GM12878 (cell line): ENCODE data around the gene SORCS2. TPM values are rescaled to one million over a fixed set of nuclear protein-coding genes. Genes with fewer than 3 reads are reported as not detected.

ENCODE experiments used
- ATAC-seq: fragments of 200-7000 bp; cut with Tn5 transposase; 3 replicates; pipeline ENCODE4 v1.9.1; 2020; ENCODE audit warnings: mild to moderate bottlenecking, moderate library complexity
- BruUV-seq: library from RNA; stranded (reverse); fragments of 400-500 nt; replicated peaks from 2 replicates; lab custom pipeline; 2021; lab: Mats Ljungman, UMichigan
- CTCF ChIA-PET: fragments of 300-600 bp; sonication (Branson Sonifier 250); formaldehyde crosslinking; extraction: SDS; loops from one replicate; lab custom pipeline; 2021; ENCODE audit warnings: inconsistent platforms; lab: Yijun Ruan, JAX
- POLR2A ChIA-PET: fragments of 350-600 bp; formaldehyde crosslinking; extraction: SDS; loops from one replicate; lab custom pipeline; 2021; ENCODE audit warnings: inconsistent platforms; lab: Charles Lee
- RAD21 ChIA-PET: fragments of 300-600 bp; sonication (Branson Sonifier 250); formaldehyde crosslinking; loops from one replicate; lab custom pipeline; 2023; ENCODE audit warnings: antibody characterized with exemption; ENCODE audit not compliant: unreplicated experiment; lab: Charles Lee
- SMC1A ChIA-PET: fragments of 300-600 bp; sonication (Branson Sonifier 250); formaldehyde crosslinking; loops from one replicate; lab custom pipeline; 2023; ENCODE audit not compliant: unreplicated experiment, uncharacterized antibody; lab: Charles Lee
- DNase-seq: peaks from one replicate; pipeline ENCODE4 v3.0.0-alpha.2; 2011; ENCODE audit warnings: low read depth, low spot score
- FAIRE-seq: peaks from 3 replicates; lab custom pipeline; 2011; peaks lifted over from hg19 to GRCh38; lab: Jason Lieb, UNC
- H2AFZ ChIP-seq: 2 replicates; pipeline ENCODE4 v1.6.0; 2011; ENCODE audit warnings: low read depth, low read length, control low read depth; ENCODE audit not compliant: control insufficient read depth
- H3K27ac ChIP-seq: 2 replicates; pipeline ENCODE4 v1.5.1; 2011; ENCODE audit warnings: control low read depth; ENCODE audit not compliant: control insufficient read depth, insufficient read depth
- H3K27me3 ChIP-seq, 2 experiments: replicated peaks in 1 of 2; 2 replicates each; pipeline versions ENCODE4 v1.6.0 to v1.6.1; 2011; ENCODE audit warnings: low read length in 1 of 2; ENCODE audit not compliant: control insufficient read depth in 2 of 2, insufficient read depth in 2 of 2
- H3K36me3 ChIP-seq, 2 experiments: 2 replicates each; pipeline ENCODE4 v1.5.1; 2011; ENCODE audit warnings: low read length in 1 of 2; ENCODE audit not compliant: control insufficient read depth in 2 of 2, insufficient read depth in 2 of 2
- H3K4me1 ChIP-seq: 2 replicates; pipeline ENCODE4 v1.6.1; 2011; ENCODE audit warnings: mild to moderate bottlenecking, low read length, moderate library complexity, mixed read lengths; ENCODE audit not compliant: control insufficient read depth, insufficient read depth
- H3K4me2 ChIP-seq: 2 replicates; pipeline ENCODE4 v1.6.0; 2011; ENCODE audit warnings: control low read depth; ENCODE audit not compliant: control insufficient read depth, insufficient read depth
- H3K4me3 ChIP-seq: fragments of 200-600 bp; sonication (generic); 2 replicates; pipeline ENCODE4 v1.5.1; 2016
- H3K79me2 ChIP-seq: 2 replicates; pipeline ENCODE4 v1.6.0; 2011; ENCODE audit warnings: low read length; ENCODE audit not compliant: control insufficient read depth, insufficient read depth
- H3K9ac ChIP-seq: 2 replicates; pipeline ENCODE4 v1.8.0; 2011; ENCODE audit warnings: low read length, control low read depth, mixed read lengths; ENCODE audit not compliant: control insufficient read depth, insufficient read depth
- H3K9me3 ChIP-seq: replicated peaks from 3 replicates; pipeline ENCODE4 v1.5.1; 2011; ENCODE audit warnings: mild to moderate bottlenecking, low read length; ENCODE audit not compliant: control insufficient read depth, insufficient read depth
- H4K20me1 ChIP-seq: 2 replicates; pipeline ENCODE4 v1.6.0; 2011; ENCODE audit not compliant: control insufficient read depth, insufficient read depth
- CREB1 ChIP-seq: IDR thresholded peaks from 2 replicates; pipeline ENCODE4 v1.6.1; 2012; ENCODE audit warnings: low read depth, mild to moderate bottlenecking, inconsistent platforms
- DPF2 ChIP-seq: fragments of 450-650 bp; IDR thresholded peaks from 2 replicates; pipeline ENCODE4 v1.6.1; 2017; ENCODE audit warnings: mild to moderate bottlenecking
- EP300 ChIP-seq, 2 experiments: fragments of 150-350 bp in 1 of 2; IDR thresholded peaks; 2 replicates each; pipeline ENCODE4 v1.6.1; 2011 to 2012; ENCODE audit warnings: low read depth in 2 of 2, low read length in 2 of 2, borderline replicate concordance in 1 of 2, improper control_type of control experiment in 1 of 2, inconsistent platforms in 1 of 2; ENCODE audit not compliant: control insufficient read depth in 1 of 2
- MYC ChIP-seq: IDR thresholded peaks from 2 replicates; pipeline ENCODE4 v1.6.1; 2011; ENCODE audit warnings: mild to moderate bottlenecking, low read length, moderate library complexity, inconsistent platforms; ENCODE audit not compliant: insufficient read depth, insufficient replicate concordance, insufficient read length, severe bottlenecking
- SUPT20H ChIP-seq: IDR thresholded peaks from 2 replicates; pipeline ENCODE4 v1.6.1; 2011; ENCODE audit warnings: low read depth, mild to moderate bottlenecking, low read length, moderate library complexity, borderline replicate concordance; ENCODE audit not compliant: control insufficient read depth
- ZNF24 ChIP-seq: fragments of 450-650 bp; IDR thresholded peaks from 2 replicates; pipeline ENCODE4 v1.6.1; 2017; ENCODE audit warnings: antibody characterized with exemption, mild to moderate bottlenecking
- WGBS: methylation state at CpG from one replicate; pipeline ENCODE4 v1.1.6; 2016; ENCODE audit warnings: low lambda C conversion rate; ENCODE audit not compliant: insufficient replicate concordance, insufficient coverage; ENCODE audit errors: missing lambda C conversion rate; 5-methylcytosine and 5-hydroxymethylcytosine counted together
- in situ Hi-C: fragments of 300-500 bp; cut with MboI; formaldehyde crosslinking; loops from 9 replicates; pipeline ENCODE4 v1.14.3; 2018; ENCODE audit warnings: mixed read lengths
- intact Hi-C: fragments of 100-400 bp; cut with micrococcal nuclease; formaldehyde crosslinking; loops from one replicate; pipeline ENCODE4 v1.14.2; 2022; ENCODE audit not compliant: unreplicated experiment
- polyA plus RNA-seq, 11 experiments: library from polyadenylated mRNA; depleted of rRNA in 4 of 11; unstranded in 6 of 11; stranded (reverse) in 5 of 11; fragments of >200 nt; fragmentation: Nextera tagmentation in 4 of 11; fragmentation: Illumina TruSeq in 1 of 11; extraction: Ambion mirVana in 4 of 11; extraction: Trizol in 1 of 11; gene quantifications; 1 replicate in 1 of 11; 2 replicates in 10 of 11; pipeline versions ENCODE4 v1.2.1 to v1.2.3, GENCODE V29; 2011 to 2016; ENCODE audit warnings: inconsistent platforms in 2 of 11, missing spikeins in 2 of 11, low read depth in 1 of 11
- total RNA-seq, 4 experiments: library from RNA; depleted of rRNA in 3 of 4; stranded (reverse); fragments of >200 nt in 3 of 4; fragmentation: Illumina TruSeq in 1 of 4; extraction: Trizol in 1 of 4; gene quantifications; 2 replicates each; pipeline versions ENCODE4 v1.2.1 to v1.2.3, GENCODE V29; 2013 to 2021

Gene SORCS2
- total and polyA plus RNA-seq, 10 of the 15 experiments (the other 5 are each of a cell fraction or from before 2014, with no cell fraction given): 0.01 to 0.15 (median 0.05) TPM; not detected in 5

DNA sequence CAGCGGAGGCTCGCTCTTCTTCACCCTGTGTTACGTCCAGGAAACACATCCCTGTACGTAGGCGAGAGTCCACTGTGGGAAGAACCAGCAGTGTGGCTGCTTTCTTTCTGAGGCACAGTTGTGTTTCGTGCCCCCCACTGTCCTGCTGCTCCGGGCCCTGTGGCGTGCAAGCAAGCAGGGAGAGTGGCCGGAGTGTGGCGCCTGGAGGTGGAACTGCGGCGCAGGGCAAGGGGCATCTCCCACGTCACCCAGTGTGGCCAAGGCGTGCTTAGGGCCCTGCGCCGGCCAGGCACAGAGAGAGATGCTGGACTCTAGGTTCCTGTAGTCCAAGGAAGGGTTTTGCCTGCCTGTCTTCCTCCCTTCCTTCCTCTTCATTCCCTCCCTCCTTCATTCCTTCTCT, 255.7 kb downstream of the SORCS2 start (continued):
- no peak for TF ChIP-seq SUPT20H
- no peak for TF ChIP-seq EP300 (IDR thresholded peaks at IDR 0.05; ENCODE audit: borderline replicate concordance in 1 of 2, control insufficient read depth in 1 of 2, low read depth in 2 of 2, low read length in 2 of 2)
- no peak for TF ChIP-seq MYC

DNA sequence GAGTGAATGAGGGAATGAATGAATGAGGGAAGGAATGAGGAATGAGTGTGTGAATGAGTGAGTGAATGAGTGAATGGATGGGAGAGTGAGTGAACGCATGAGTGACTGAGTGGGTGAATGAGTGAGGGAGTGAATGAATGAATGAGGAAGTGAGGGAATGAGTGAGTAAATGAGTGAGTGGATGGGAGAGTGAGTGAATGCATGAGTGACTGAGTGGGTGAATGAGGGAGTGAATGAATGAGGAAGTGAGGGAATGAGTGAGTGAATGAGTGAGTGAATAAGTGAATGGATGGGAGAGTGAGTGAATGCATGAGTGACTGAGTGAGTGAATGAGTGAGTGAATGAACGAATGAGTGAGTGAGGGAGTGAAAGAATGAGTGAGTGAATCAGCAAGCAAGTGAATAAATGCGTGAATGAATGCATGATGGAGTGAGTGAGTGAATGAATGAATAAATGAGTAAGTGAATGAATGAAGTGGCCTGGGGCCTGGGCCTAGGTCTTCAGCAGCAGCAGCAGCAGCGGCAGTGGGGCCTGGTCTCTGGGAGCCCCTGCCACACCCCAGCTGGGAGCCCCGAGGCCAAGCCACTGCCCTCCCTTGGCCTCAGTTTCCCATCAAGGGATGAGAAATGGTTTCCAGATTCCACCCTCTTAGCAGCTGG, 258.6 kb downstream of the SORCS2 start:
- H3K79me2 ChIP-seq: no peaks in the 10 kb centered on the region
- H3K27ac ChIP-seq: no peak overlapping the region
- ChIA-PET SMC1A (no interaction called here), RAD21 (no interaction called here), CTCF (no interaction called here), POLR2A (no interaction called here)
- H3K36me3 ChIP-seq: no peaks in the 10 kb centered on the region
- no peaks in the 10 kb centered on the region for H3K27me3 ChIP-seq
- in situ Hi-C loops: no loop called here
- no peaks in the 10 kb centered on the region; the same call in 2 of the 3 replicates for H3K9me3 ChIP-seq
- FAIRE-seq (no peak), DNase-seq (no peak), ATAC-seq (no peak)
- WGBS: 26% methylated on average over 5 of the region's 5 CpGs
- H3K9ac ChIP-seq: no peak overlapping the region
- BruUV-seq: no TSS peak
- H2AFZ ChIP-seq: no peak overlapping the region
- no peaks in the 10 kb centered on the region for H4K20me1 ChIP-seq
- no peak overlapping the region for H3K4me2 ChIP-seq
- H3K4me3 ChIP-seq: no peak overlapping the region
- TF ChIP-seq CREB1 (no peak), ZNF24 (peak; percentile 74; the same call in 1 of the 2 replicates), DPF2 (no peak)
- H3K4me1 ChIP-seq: no peaks in the 10 kb centered on the region
- intact Hi-C loops: no loop called here
